IMR-90 (cell line): ENCODE measurements around the gene OR4N5. TPM values are rescaled to one million over a fixed set of nuclear protein-coding genes. Genes with fewer than 3 reads are reported as not detected.

Experiments used
- ATAC-seq: fragments of 200-7000 bp; cut with Tn5 transposase; 2 replicates; pipeline ENCODE4 v1.9.1; 2020; ENCODE audit warnings: low read depth, mild to moderate bottlenecking, moderate library complexity
- BruUV-seq: library from RNA; stranded (reverse); fragments of 400-500 nt; replicated peaks from 2 replicates; lab custom pipeline; 2021; lab: Mats Ljungman, UMichigan
- CTCF ChIA-PET: fragments of 300-600 bp; formaldehyde crosslinking; extraction: SDS; loops from one replicate; lab custom pipeline; 2021; ENCODE audit warnings: antibody characterized with exemption; lab: Yijun Ruan, JAX
- POLR2A ChIA-PET: fragments of 300-600 bp; sonication (Branson Sonifier 250); formaldehyde crosslinking; loops from one replicate; lab custom pipeline; 2022; ENCODE audit warnings: antibody characterized with exemption; ENCODE audit not compliant: unreplicated experiment; lab: Charles Lee
- DNase-seq: peaks from one replicate; pipeline ENCODE4 v3.0.0; 2013
- H2AFZ ChIP-seq: replicated peaks from 2 replicates; pipeline ENCODE3; 2013; ENCODE audit warnings: low read length, mild to moderate bottlenecking; ENCODE audit not compliant: poor library complexity
- H2AK5ac ChIP-seq: 2 replicates; pipeline ENCODE4 v1.6.1; 2013; ENCODE audit warnings: low read depth, low read length, inconsistent platforms
- H2AK9ac ChIP-seq: replicated peaks from 2 replicates; pipeline ENCODE3; 2013; ENCODE audit warnings: mild to moderate bottlenecking, low read depth, low read length, moderate library complexity; ENCODE audit not compliant: poor library complexity
- H2BK120ac ChIP-seq: 2 replicates; pipeline ENCODE4 v1.6.1; 2013; ENCODE audit warnings: low read depth, low read length, inconsistent platforms
- H2BK15ac ChIP-seq: 3 replicates; pipeline ENCODE4 v1.6.1; 2013; ENCODE audit warnings: low read depth, low read length, inconsistent platforms
- H2BK20ac ChIP-seq: 2 replicates; pipeline ENCODE4 v1.6.1; 2013; ENCODE audit warnings: low read depth, mild to moderate bottlenecking, inconsistent platforms, low read length, moderate library complexity
- H2BK5ac ChIP-seq: 2 replicates; pipeline ENCODE4 v1.6.1; 2013; ENCODE audit warnings: mild to moderate bottlenecking, low read depth, low read length, inconsistent platforms; ENCODE audit not compliant: poor library complexity, severe bottlenecking
- H3K14ac ChIP-seq: replicated peaks from 2 replicates; pipeline ENCODE4 v1.6.1; 2013; ENCODE audit warnings: low read depth, low read length, inconsistent platforms
- H3K18ac ChIP-seq: 2 replicates; pipeline ENCODE4 v1.6.1; 2013; ENCODE audit warnings: low read depth, low read length, control low read depth
- H3K23ac ChIP-seq: 2 replicates; pipeline ENCODE4 v1.6.1; 2013; ENCODE audit warnings: low read depth, low read length, inconsistent platforms
- H3K27ac ChIP-seq: 2 replicates; pipeline ENCODE4 v1.5.1; 2013; ENCODE audit warnings: mild to moderate bottlenecking, control low read depth, low read length; ENCODE audit not compliant: insufficient read depth
- H3K27me3 ChIP-seq: 2 replicates; pipeline ENCODE4 v1.6.1; 2013; ENCODE audit warnings: low read length; ENCODE audit not compliant: control insufficient read depth, insufficient read depth
- H3K36me3 ChIP-seq: 2 replicates; pipeline ENCODE4 v1.6.1; 2013; ENCODE audit warnings: low read length, mixed read lengths; ENCODE audit not compliant: control insufficient read depth, insufficient read depth
- H3K4ac ChIP-seq: 2 replicates; pipeline ENCODE4 v1.6.1; 2013; ENCODE audit warnings: low read depth, low read length, inconsistent platforms
- H3K4me1 ChIP-seq: 2 replicates; pipeline ENCODE4 v1.6.1; 2013; ENCODE audit warnings: low read length, mixed read lengths; ENCODE audit not compliant: control insufficient read depth, insufficient read depth
- H3K4me2 ChIP-seq: 2 replicates; pipeline ENCODE4 v1.6.1; 2013; ENCODE audit warnings: low read depth, mild to moderate bottlenecking, control low read depth, low read length, moderate library complexity
- H3K4me3 ChIP-seq: 2 replicates; pipeline ENCODE4 v1.5.1; 2013; ENCODE audit warnings: low read depth, mild to moderate bottlenecking, control low read depth, low read length, moderate library complexity; ENCODE audit not compliant: insufficient read depth
- H3K56ac ChIP-seq: 2 replicates; pipeline ENCODE4 v1.6.1; 2013; ENCODE audit warnings: low read length, inconsistent platforms; ENCODE audit not compliant: insufficient read depth; ENCODE audit errors: extremely low read depth
- H3K79me1 ChIP-seq, 2 experiments: 2 replicates each; pipeline ENCODE4 v1.6.1; 2013; ENCODE audit warnings: low read length in 2 of 2, inconsistent platforms in 1 of 2, low read depth in 1 of 2
- H3K9ac ChIP-seq: 2 replicates; pipeline ENCODE4 v1.6.1; 2013; ENCODE audit warnings: low read depth, low read length, control low read depth
- H3K9me1 ChIP-seq: 2 replicates; pipeline ENCODE4 v1.6.1; 2013; ENCODE audit warnings: low read length, inconsistent platforms; ENCODE audit not compliant: insufficient read depth
- H3K9me3 ChIP-seq: 2 replicates; pipeline ENCODE4 v1.6.1; 2013; ENCODE audit warnings: low read length; ENCODE audit not compliant: control insufficient read depth, insufficient read depth
- H4K20me1 ChIP-seq: 2 replicates; pipeline ENCODE4 v1.6.1; 2013; ENCODE audit warnings: low read length, inconsistent platforms; ENCODE audit not compliant: insufficient read depth
- H4K5ac ChIP-seq: 2 replicates; pipeline ENCODE4 v1.6.1; 2013; ENCODE audit warnings: mild to moderate bottlenecking, low read depth, low read length, control low read depth
- H4K8ac ChIP-seq, 2 experiments: 2 replicates each; pipeline ENCODE4 v1.6.1; 2013; ENCODE audit warnings: low read depth in 2 of 2, low read length in 2 of 2, control low read depth in 1 of 2, inconsistent platforms in 1 of 2
- H4K91ac ChIP-seq: 2 replicates; pipeline ENCODE4 v1.6.1; 2013; ENCODE audit warnings: low read depth, low read length, inconsistent platforms; ENCODE audit not compliant: insufficient read depth
- BHLHE40 ChIP-seq: fragments of 150-350 bp; IDR thresholded peaks from 2 replicates; pipeline ENCODE4 v1.6.1; 2016; ENCODE audit warnings: mild to moderate bottlenecking, low read depth, low read length
- CEBPB ChIP-seq: IDR thresholded peaks from 2 replicates; pipeline ENCODE4 v1.6.1; 2012; ENCODE audit warnings: low read depth, low read length, improper control_type of control experiment
- CHD1 ChIP-seq: IDR thresholded peaks from 2 replicates; pipeline ENCODE4 v1.6.1; 2012; ENCODE audit warnings: low read depth, low read length, improper control_type of control experiment
- FOS ChIP-seq: fragments of 150-350 bp; IDR thresholded peaks from 2 replicates; pipeline ENCODE4 v1.6.1; 2016; ENCODE audit warnings: low read depth, low read length
- MAFK ChIP-seq: IDR thresholded peaks from 2 replicates; pipeline ENCODE4 v1.6.1; 2012; ENCODE audit warnings: low read depth, low read length, improper control_type of control experiment
- MAZ ChIP-seq: IDR thresholded peaks from 2 replicates; pipeline ENCODE4 v1.6.1; 2012; ENCODE audit warnings: low read depth, mild to moderate bottlenecking, low read length, improper control_type of control experiment, moderate library complexity, borderline replicate concordance
- MXI1 ChIP-seq: IDR thresholded peaks from 2 replicates; pipeline ENCODE4 v1.6.1; 2012; ENCODE audit warnings: low read depth, mild to moderate bottlenecking, low read length, moderate library complexity, borderline replicate concordance
- NFE2L2 ChIP-seq: fragments of 150-350 bp; IDR thresholded peaks from 2 replicates; pipeline ENCODE4 v1.6.1; 2016; ENCODE audit warnings: low read depth, mild to moderate bottlenecking, low read length
- POLR2A ChIP-seq: IDR thresholded peaks from 2 replicates; pipeline ENCODE4 v1.6.1; 2012; ENCODE audit warnings: mild to moderate bottlenecking, low read depth, low read length
- RAD21 ChIP-seq: IDR thresholded peaks from 2 replicates; pipeline ENCODE4 v1.6.1; 2012; ENCODE audit warnings: low read length, improper control_type of control experiment
- RCOR1 ChIP-seq: IDR thresholded peaks from 2 replicates; pipeline ENCODE4 v1.6.1; 2012; ENCODE audit warnings: mild to moderate bottlenecking, low read length, improper control_type of control experiment; ENCODE audit not compliant: insufficient replicate concordance
- RFX5 ChIP-seq: IDR thresholded peaks from 2 replicates; pipeline ENCODE4 v1.8.0; 2012; ENCODE audit warnings: low read depth, mild to moderate bottlenecking, low read length, moderate library complexity
- SMC3 ChIP-seq: fragments of 150-350 bp; IDR thresholded peaks from 2 replicates; pipeline ENCODE4 v1.6.1; 2016; ENCODE audit warnings: low read depth, mild to moderate bottlenecking, antibody characterized with exemption, low read length, moderate library complexity
- WGBS, 2 experiments: methylation state at CpG; one replicate each; pipeline versions ENCODE4 v1.1.5 to v1.1.7; 2013; ENCODE audit warnings: missing lambda C conversion rate in 2 of 2; ENCODE audit not compliant: insufficient read length in 1 of 2; ENCODE audit errors: extremely low coverage in 2 of 2; 5-methylcytosine and 5-hydroxymethylcytosine counted together
- dilution Hi-C: fragments of 300-500 bp; cut with HindIII; formaldehyde crosslinking; loops from one replicate; pipeline ENCODE4 v1.14.3; 2018; ENCODE audit warnings: low sequenced_read_pairs; ENCODE audit not compliant: unreplicated experiment
- in situ Hi-C: fragments of 300-500 bp; cut with MboI; formaldehyde crosslinking; loops from 3 replicates; pipeline ENCODE4 v1.14.3; 2019; ENCODE audit warnings: low sequenced_read_pairs, inconsistent platforms, mixed read lengths
- intact Hi-C: fragments of 100-400 bp; cut with micrococcal nuclease; formaldehyde crosslinking; loops from 2 replicates; pipeline ENCODE4 v1.10.0; 2022
- polyA plus RNA-seq, 3 experiments: library from polyadenylated mRNA; depleted of rRNA; stranded (reverse); fragments of >200 nt; gene quantifications; 2 replicates each; pipeline ENCODE4 v1.2.3, GENCODE V29; 2012; ENCODE audit warnings: low replicate concordance in 1 of 3
- total RNA-seq: library from RNA; depleted of rRNA; stranded (reverse); fragments of >200 nt; gene quantifications from 2 replicates; pipeline ENCODE4 v1.2.3, GENCODE V29; 2012
- TF ChIP-seq, protein P1 (sequence below): conservative IDR thresholded peaks from 2 replicates; pipeline ENCODE4 v1.5.1; 2012; ENCODE audit warnings: mild to moderate bottlenecking, low read depth, low read length, improper control_type of control experiment
- TF ChIP-seq, protein P2 (sequence below): fragments of 150-350 bp; IDR thresholded peaks from 2 replicates; pipeline ENCODE4 v1.6.1; 2017; ENCODE audit warnings: mild to moderate bottlenecking, antibody characterized with exemption, low read length, low read depth
- TF ChIP-seq, protein P3 (sequence below): fragments of 150-350 bp; IDR thresholded peaks from 2 replicates; pipeline ENCODE4 v1.6.1; 2016; ENCODE audit warnings: low read depth, mild to moderate bottlenecking, low read length, moderate library complexity, borderline replicate concordance

The OR4N5 gene
- total and polyA plus RNA-seq, 2 of the 4 experiments (the other 2 are of a cell fraction) = not detected

DNA sequence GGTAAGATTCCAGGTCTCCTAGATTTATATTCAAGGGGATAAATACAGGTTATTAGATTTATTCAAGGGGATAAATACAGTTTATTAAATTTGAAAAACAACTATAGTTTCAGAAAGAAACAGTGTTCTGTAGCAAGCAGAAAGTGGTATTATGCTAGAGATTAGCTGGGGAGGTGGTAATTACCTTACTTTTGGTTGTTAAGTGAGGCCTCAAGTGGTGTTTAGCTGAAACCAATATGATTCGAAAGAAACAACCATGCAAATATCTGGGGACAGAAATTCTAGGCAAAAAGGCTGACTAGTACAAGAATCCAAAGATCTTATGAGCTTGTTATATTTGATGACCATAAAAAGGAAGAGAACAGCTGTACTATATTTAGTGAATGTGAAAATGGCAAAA lies 6.2 kb downstream of the OR4N5 start:
- Histone ChIP-seq H2BK20ac (no peak overlapping the region), H3K4ac (no peak overlapping the region), H3K4me3 (no peak overlapping the region), H4K20me1 (no peaks in the 10 kb centered on the region), H3K23ac (no peak overlapping the region), H3K36me3 (no peaks in the 10 kb centered on the region), H4K8ac (no peak overlapping the region), H3K27ac (no peak overlapping the region), H2AK5ac (no peak overlapping the region), H3K79me1 (no peaks in the 10 kb centered on the region), H2BK15ac (no peak overlapping the region), H2BK5ac (no peak overlapping the region), H4K91ac (no peak overlapping the region), H3K4me2 (no peak overlapping the region), H2BK120ac (no peak overlapping the region), H3K56ac (no peak overlapping the region), H2AK9ac (no peak overlapping the region), H3K9ac (no peak overlapping the region), H3K14ac (no peak overlapping the region), H3K4me1 (no peaks in the 10 kb centered on the region), H3K9me3 (peaks cover 4% of the 10 kb centered on the region), H3K27me3 (no peaks in the 10 kb centered on the region), H3K9me1 (no peaks in the 10 kb centered on the region), H4K5ac (no peak overlapping the region), H3K18ac (no peak overlapping the region), H2AFZ (no peak overlapping the region)
- TF ChIP-seq BHLHE40 (no peak), CHD1 (no peak), FOS (no peak), NFE2L2 (no peak), RCOR1 (no peak), RAD21 (no peak), MXI1 (no peak), RFX5 (no peak), SMC3 (no peak), CEBPB (no peak), MAFK (no peak), MAZ (no peak), POLR2A (no peak)
- TF ChIP-seq, protein P1, sequence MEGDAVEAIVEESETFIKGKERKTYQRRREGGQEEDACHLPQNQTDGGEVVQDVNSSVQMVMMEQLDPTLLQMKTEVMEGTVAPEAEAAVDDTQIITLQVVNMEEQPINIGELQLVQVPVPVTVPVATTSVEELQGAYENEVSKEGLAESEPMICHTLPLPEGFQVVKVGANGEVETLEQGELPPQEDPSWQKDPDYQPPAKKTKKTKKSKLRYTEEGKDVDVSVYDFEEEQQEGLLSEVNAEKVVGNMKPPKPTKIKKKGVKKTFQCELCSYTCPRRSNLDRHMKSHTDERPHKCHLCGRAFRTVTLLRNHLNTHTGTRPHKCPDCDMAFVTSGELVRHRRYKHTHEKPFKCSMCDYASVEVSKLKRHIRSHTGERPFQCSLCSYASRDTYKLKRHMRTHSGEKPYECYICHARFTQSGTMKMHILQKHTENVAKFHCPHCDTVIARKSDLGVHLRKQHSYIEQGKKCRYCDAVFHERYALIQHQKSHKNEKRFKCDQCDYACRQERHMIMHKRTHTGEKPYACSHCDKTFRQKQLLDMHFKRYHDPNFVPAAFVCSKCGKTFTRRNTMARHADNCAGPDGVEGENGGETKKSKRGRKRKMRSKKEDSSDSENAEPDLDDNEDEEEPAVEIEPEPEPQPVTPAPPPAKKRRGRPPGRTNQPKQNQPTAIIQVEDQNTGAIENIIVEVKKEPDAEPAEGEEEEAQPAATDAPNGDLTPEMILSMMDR = no peak
- TF ChIP-seq, protein P2, sequence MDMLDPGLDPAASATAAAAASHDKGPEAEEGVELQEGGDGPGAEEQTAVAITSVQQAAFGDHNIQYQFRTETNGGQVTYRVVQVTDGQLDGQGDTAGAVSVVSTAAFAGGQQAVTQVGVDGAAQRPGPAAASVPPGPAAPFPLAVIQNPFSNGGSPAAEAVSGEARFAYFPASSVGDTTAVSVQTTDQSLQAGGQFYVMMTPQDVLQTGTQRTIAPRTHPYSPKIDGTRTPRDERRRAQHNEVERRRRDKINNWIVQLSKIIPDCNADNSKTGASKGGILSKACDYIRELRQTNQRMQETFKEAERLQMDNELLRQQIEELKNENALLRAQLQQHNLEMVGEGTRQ = no peak
- TF ChIP-seq, protein P3, sequence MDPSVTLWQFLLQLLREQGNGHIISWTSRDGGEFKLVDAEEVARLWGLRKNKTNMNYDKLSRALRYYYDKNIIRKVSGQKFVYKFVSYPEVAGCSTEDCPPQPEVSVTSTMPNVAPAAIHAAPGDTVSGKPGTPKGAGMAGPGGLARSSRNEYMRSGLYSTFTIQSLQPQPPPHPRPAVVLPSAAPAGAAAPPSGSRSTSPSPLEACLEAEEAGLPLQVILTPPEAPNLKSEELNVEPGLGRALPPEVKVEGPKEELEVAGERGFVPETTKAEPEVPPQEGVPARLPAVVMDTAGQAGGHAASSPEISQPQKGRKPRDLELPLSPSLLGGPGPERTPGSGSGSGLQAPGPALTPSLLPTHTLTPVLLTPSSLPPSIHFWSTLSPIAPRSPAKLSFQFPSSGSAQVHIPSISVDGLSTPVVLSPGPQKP = no peak
- CTCF ChIA-PET = no interaction called here
- dilution Hi-C loops (no loop called here), intact Hi-C loops (no loop called here), in situ Hi-C loops (no loop called here)
- WGBS, 2 experiments = no CpG with 5 or more reads among the region's 1 CpG
- ATAC-seq = no peak
- no TSS peak for BruUV-seq
- no peak for DNase-seq
- POLR2A ChIA-PET = no interaction called here
